Ovary (tissue), 3 donors: ENCODE measurements around the gene LGR4.

Experiments
- POLR2A ChIP-seq: fragments of 450-650 bp; IDR thresholded peaks from one replicate; pipeline ENCODE4 v1.6.1; 2017; ENCODE audit warnings: antibody characterized with exemption, mild to moderate bottlenecking, moderate library complexity
- TF ChIP-seq, protein P1 (sequence below), 3 donors: fragments of 450-650 bp in 2 of 3; fragments of 200-600 bp in 1 of 3; IDR thresholded peaks; one replicate each; pipeline versions ENCODE4 v1.5.1 to v1.8.0; 2016 to 2022; ENCODE audit warnings: antibody characterized with exemption in 3 of 3, mild to moderate bottlenecking in 1 of 3
- donor health status: DM: no; HTN: no; CAD: no.

DNA sequence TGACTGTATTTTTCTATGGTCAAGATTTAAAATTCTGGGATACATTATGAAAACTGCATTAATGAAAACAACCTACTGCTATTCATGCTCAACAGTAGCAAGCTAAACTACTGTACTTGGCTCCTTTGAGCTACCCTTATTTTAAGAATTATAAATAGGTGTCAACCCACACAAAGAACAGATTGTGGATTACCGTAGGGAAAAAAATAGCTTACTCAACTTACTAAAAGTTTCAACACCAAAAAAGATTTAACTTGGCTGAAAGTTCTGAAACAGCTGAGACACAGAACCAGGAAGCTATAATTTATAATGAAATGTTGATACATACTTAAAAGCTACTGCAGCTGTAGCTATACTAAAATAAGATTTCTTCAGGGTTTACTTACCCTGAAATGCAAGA, 23.9 kb upstream of the LGR4 start:
- TF ChIP-seq POLR2A, result no peak
- TF ChIP-seq, protein P1, sequence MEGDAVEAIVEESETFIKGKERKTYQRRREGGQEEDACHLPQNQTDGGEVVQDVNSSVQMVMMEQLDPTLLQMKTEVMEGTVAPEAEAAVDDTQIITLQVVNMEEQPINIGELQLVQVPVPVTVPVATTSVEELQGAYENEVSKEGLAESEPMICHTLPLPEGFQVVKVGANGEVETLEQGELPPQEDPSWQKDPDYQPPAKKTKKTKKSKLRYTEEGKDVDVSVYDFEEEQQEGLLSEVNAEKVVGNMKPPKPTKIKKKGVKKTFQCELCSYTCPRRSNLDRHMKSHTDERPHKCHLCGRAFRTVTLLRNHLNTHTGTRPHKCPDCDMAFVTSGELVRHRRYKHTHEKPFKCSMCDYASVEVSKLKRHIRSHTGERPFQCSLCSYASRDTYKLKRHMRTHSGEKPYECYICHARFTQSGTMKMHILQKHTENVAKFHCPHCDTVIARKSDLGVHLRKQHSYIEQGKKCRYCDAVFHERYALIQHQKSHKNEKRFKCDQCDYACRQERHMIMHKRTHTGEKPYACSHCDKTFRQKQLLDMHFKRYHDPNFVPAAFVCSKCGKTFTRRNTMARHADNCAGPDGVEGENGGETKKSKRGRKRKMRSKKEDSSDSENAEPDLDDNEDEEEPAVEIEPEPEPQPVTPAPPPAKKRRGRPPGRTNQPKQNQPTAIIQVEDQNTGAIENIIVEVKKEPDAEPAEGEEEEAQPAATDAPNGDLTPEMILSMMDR (IDR thresholded peaks at IDR 0.05), result no peak
